Body of pancreas (tissue), 4 donors: Measurements from ENCODE around the gene HSD3B7.

Experiments used
- CTCF ChIP-seq, 7 experiments: fragments of 450-650 bp in 4 of 7; fragments of 200-600 bp in 3 of 7; sonication (generic) in 3 of 7; IDR thresholded peaks; one replicate each; pipeline ENCODE4 v1.5.1; 2016 to 2019; ENCODE audit warnings: antibody characterized with exemption in 7 of 7
- POLR2A ChIP-seq, 3 donors: fragments of 450-650 bp; IDR thresholded peaks; one replicate each; pipeline ENCODE4 v1.6.1; 2016; ENCODE audit warnings: antibody characterized with exemption in 3 of 3, mild to moderate bottlenecking in 2 of 3

GRCh38 chr16:30992276-30992780 is 7.3 kb downstream of the HSD3B7 start:
- TF ChIP-seq CTCF (IDR thresholded peaks at IDR 0.05) = no peak
- TF ChIP-seq POLR2A (IDR thresholded peaks at IDR 0.05) = no peak
